T-helper 17 cell (primary cell): ENCODE measurements around the gene PLCB2. TPM values are rescaled to one million over a fixed set of nuclear protein-coding genes. Genes with fewer than 3 reads are reported as not detected.

ENCODE experiments used
- ATAC-seq: fragments of 150-1000 bp; cut with Tn5 transposase; 2 replicates; pipeline ENCODE4 v1.10.0; 2021; ENCODE audit warnings: mild to moderate bottlenecking, moderate library complexity
- DNase-seq, 3 donors: peaks; one replicate each; pipeline versions ENCODE4 v3.0.0 to v3.0.0-alpha.2; 2020 to 2021
- H3K9me3 ChIP-seq: one replicate; pipeline ENCODE4 v1.7.0; 2013; ENCODE audit warnings: low read length, mild to moderate bottlenecking; ENCODE audit not compliant: control insufficient read depth, poor library complexity, severe bottlenecking
- H3K27ac Mint-ChIP-seq: one replicate; pipeline ENCODE4 v1.8.0; 2022; ENCODE audit warnings: mild to moderate bottlenecking, moderate library complexity, mixed read lengths
- H3K27me3 Mint-ChIP-seq: one replicate; pipeline ENCODE4 v1.8.0; 2022; ENCODE audit warnings: mixed read lengths
- H3K36me3 Mint-ChIP-seq: one replicate; pipeline ENCODE4 v1.8.0; 2022; ENCODE audit warnings: low read depth, mixed read lengths
- H3K4me1 Mint-ChIP-seq: one replicate; pipeline ENCODE4 v1.8.0; 2022; ENCODE audit warnings: mild to moderate bottlenecking, mixed read lengths
- H3K4me3 Mint-ChIP-seq: one replicate; pipeline ENCODE4 v1.8.0; 2022; ENCODE audit warnings: mild to moderate bottlenecking, moderate library complexity, mixed read lengths
- total RNA-seq, 4 donors: library from RNA in 2 of 4; stranded (reverse) in 2 of 4; gene quantifications; one replicate each; pipeline ENCODE4 v1.2.3 and lab custom pipeline; 2022 to 2026

PLCB2 gene
- total RNA-seq, 2 donors from 2014 or later, result 228 to 238 TPM

DNA sequence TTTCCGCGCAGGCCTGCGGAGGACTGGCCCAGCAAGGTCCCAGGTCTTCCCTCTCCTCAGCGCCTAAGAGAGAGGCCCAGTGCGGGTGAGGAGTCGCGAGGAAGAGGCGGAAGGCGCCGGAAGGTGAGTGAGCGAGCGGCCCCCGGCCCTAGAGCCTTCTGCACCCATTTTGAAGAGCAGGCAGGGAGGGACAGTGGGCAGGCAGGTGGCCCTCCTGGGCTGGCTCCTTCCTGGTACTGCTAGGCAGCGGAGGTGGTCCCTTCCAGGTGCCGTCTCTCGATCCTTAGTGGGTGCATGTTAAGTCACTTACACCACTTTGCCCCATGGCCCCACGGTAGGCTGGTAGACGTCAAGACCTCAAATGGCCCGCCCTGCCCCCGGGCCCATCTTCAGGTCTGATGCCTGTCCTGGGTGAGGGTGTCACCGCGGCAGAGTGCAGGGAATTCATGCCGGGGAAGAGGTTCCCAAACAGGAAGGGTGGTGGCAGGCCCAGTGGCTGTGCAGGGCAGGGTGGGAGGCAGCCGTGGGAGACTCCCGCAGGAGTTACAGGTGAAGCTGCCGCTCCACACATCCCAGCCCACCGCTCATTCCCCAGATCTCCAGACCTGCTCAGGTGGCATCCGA, 54.5 kb downstream of the PLCB2 start:
- Mint-ChIP-seq H3K27ac (no peak overlapping the region), H3K4me3 (peak overlapping the region; percentile 83), H3K4me1 (peaks cover 9% of the 10 kb centered on the region), H3K36me3 (no peaks in the 10 kb centered on the region), H3K27me3 (peaks cover 37% of the 10 kb centered on the region)
- no peak for DNase-seq
- H3K9me3 ChIP-seq, result no peaks in the 10 kb centered on the region
- peak; percentile 43 for ATAC-seq

DNA sequence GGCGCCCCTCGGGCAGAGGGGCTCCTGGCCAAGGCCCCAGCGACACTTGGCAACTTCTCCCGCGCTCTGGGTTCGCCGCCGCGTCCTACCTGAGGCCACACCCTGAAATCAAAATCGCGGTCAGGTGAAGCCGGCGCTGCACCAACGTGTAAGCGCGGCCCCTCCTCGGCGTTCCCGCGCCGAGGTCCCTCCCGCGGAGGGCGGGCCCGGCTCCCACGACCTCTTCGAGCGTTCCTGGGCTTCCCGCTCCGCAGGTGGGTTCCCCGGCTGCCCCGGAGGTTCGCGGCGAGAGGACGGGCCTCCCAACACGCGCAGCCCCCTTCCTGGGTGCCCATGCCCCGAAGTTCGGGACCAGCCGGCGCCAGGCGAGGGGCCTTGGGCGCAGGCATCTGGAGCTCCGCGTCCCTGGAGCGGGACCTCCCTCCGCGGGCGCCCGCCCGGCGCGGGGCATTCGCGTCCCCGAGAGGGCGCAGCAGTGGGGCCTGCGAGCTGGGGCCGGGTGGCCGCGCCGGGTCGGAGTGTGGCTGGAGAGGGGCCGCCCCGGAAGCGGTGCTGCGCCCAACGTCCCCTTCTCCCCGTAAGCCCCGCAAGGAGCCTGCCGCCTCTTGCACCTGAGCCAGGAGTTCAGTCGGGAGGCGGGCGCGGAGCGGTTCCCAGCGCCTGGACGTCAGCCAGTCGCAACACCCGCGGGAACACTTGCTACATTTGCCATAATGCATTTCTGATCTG, 55.1 kb downstream of the PLCB2 start:
- peak overlapping the region; percentile 83 for H3K4me3 Mint-ChIP-seq
- peaks cover 9% of the 10 kb centered on the region for H3K4me1 Mint-ChIP-seq
- no peak for DNase-seq
- H3K27me3 Mint-ChIP-seq, result peaks cover 35% of the 10 kb centered on the region
- no peak overlapping the region for H3K27ac Mint-ChIP-seq
- H3K9me3 ChIP-seq, result no peaks in the 10 kb centered on the region
- peak; percentile 59 for ATAC-seq
- H3K36me3 Mint-ChIP-seq, result no peaks in the 10 kb centered on the region

DNA sequence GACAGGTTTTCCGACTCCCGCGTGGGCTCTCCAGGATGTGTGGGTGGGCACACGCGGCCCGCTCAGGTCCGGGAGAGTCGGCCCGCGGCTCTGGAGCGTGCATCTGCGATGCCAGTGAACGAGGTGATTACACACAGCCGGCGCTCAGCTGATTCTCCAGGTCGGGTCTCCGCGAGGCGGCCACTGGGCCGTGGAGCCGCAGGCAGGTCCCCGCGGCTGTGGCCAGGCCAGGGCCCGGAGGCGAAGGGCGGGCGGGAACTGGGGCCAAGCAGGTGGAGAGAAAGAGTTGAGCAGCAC, 55.6 kb downstream of the PLCB2 start:
- H3K4me3 Mint-ChIP-seq, result peak overlapping the region; percentile 58
- H3K27me3 Mint-ChIP-seq, result peaks cover 35% of the 10 kb centered on the region
- ATAC-seq, result no peak
- no peak overlapping the region for H3K27ac Mint-ChIP-seq
- DNase-seq, result no peak
- H3K4me1 Mint-ChIP-seq, result peaks cover 9% of the 10 kb centered on the region
- no peaks in the 10 kb centered on the region for H3K9me3 ChIP-seq
- no peaks in the 10 kb centered on the region for H3K36me3 Mint-ChIP-seq

DNA sequence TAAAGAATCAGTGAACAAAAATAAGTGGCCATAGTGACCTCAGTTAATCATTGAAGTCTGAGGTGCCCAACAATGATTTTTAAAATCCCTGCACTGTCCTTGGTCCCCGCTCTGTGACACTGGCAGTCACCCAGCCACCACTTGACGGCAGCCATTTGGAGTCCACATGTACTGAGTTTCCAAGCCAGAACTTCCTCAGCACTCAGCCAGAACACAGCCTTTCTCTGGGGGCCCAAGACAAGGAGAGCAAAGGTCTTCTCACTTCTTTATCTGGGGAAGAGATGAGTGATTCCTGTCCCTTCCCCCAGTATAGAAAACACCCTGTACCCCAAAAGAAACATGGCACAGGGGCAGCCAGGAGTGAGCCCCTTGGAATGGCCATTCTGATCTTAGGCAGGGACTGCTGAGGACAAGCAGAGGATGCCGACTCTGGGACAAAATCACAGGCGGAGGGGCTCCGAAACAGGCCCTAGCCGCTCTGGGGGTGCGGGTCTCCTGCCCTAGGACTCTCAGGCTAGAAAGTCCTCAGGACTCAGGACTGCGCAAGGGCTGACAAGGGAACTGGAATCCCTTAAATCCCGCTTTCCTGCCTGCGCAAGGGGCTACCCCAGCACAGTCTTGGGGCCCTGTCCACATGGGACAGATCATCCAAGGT, 56.1 kb downstream of the PLCB2 start:
- H3K27ac Mint-ChIP-seq, result no peak overlapping the region
- peak overlapping the region; percentile 58 for H3K4me3 Mint-ChIP-seq
- ATAC-seq, result no peak
- H3K27me3 Mint-ChIP-seq, result peaks cover 35% of the 10 kb centered on the region
- no peaks in the 10 kb centered on the region for H3K36me3 Mint-ChIP-seq
- peaks cover 9% of the 10 kb centered on the region for H3K4me1 Mint-ChIP-seq
- DNase-seq, result no peak
- no peaks in the 10 kb centered on the region for H3K9me3 ChIP-seq

DNA sequence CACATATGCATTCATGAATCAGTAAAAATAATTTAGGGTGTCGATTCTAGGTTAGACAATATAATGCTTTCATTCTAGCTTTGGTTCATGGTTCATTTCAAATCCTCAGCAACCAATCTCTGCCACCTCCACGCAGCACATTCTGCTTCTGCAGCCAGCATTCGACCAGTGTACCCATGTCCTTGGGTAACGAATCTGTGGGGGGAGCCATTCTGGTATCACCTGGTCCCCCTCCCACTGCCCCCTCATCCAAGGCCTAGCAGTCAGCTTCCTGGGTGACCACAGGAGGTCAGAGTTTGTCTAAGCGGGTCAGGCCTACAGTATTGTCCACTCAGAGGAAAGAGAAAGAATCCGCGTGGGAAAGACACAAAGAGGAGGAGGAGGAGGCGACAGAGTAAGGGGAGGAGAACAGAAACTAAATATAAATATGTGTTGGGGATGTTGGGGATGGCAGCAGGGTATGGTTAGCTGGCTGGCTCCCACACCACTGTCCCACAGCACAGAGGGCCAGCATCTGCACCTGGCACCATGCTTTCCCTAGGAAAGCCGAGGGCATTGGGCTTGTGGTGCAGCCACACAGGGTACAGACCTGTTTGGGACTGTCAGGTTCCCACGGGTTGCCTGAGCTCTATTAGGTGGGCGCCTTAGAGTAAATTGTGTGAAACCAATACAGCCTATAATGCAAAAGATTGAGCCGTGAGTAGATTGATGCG, 56.8 kb downstream of the PLCB2 start:
- Mint-ChIP-seq H3K4me3 (peak overlapping the region; percentile 58), H3K27ac (no peak overlapping the region), H3K27me3 (peaks cover 35% of the 10 kb centered on the region), H3K36me3 (no peaks in the 10 kb centered on the region), H3K4me1 (peaks cover 9% of the 10 kb centered on the region)
- ATAC-seq (no peak), DNase-seq (no peak)
- no peaks in the 10 kb centered on the region for H3K9me3 ChIP-seq

DNA sequence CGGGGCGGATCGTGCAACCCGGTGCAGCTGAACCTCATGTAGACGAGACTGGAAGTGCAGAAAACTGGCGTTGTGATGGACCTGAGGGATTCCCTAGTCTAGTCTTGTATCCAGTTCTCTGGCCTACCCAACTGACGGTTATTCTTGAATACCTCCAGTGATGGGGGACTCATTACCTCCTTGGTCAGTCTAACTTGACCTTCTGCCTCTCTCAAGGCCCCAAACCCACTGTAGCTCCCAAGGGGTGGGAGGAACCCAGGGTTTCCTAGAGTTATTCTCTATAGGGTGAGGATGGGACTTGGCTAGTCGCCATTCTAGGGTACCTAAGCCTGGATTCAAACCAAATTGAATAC, 57.5 kb downstream of the PLCB2 start:
- Mint-ChIP-seq H3K4me1 (peaks cover 9% of the 10 kb centered on the region), H3K27me3 (peaks cover 31% of the 10 kb centered on the region), H3K27ac (no peak overlapping the region), H3K36me3 (no peaks in the 10 kb centered on the region), H3K4me3 (no peak overlapping the region)
- no peaks in the 10 kb centered on the region for H3K9me3 ChIP-seq
- ATAC-seq (no peak), DNase-seq (no peak)

DNA sequence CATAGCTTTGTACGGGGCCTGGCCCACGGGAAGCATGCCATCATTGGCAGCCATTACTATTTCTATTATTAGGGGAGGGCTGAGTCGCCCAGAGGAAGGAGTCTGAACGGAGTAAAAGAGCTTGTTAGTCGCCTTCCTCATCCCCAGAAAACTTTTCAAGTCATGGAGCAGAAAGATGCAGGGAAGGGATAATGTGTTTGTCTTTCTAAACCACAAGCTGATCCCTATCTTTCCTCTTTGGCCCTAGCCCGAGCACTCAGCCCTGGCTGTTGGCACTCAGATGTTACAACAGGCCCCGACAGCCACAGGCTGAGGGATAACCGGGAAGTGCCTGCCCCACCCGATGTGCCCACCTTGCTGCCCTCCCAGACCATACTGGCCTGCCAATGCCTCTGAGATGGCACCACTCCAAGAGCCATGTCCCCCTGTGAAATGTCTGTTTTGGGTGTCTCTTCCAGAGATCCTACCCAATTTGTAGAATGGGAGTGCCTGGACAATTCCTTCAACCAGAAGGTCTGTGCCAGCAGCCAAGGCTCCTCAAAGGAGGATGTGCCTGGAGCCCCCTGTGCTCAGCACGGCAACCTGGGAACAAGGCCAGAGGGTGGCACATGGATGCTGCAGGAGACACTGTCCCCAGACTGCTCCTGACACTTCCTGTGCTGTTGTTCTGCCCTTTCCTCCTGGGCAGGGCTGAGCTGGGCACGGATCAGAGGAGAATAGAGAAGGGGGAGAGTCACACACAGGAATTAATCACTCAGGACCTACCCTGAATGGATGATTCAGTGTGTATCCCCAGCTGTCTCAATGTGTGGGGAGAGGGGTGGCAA, 58.0 kb downstream of the PLCB2 start:
- Mint-ChIP-seq H3K27ac (no peak overlapping the region), H3K4me3 (no peak overlapping the region), H3K36me3 (no peaks in the 10 kb centered on the region), H3K27me3 (peaks cover 25% of the 10 kb centered on the region), H3K4me1 (peaks cover 9% of the 10 kb centered on the region)
- DNase-seq (no peak), ATAC-seq (no peak)
- H3K9me3 ChIP-seq, result no peaks in the 10 kb centered on the region

DNA sequence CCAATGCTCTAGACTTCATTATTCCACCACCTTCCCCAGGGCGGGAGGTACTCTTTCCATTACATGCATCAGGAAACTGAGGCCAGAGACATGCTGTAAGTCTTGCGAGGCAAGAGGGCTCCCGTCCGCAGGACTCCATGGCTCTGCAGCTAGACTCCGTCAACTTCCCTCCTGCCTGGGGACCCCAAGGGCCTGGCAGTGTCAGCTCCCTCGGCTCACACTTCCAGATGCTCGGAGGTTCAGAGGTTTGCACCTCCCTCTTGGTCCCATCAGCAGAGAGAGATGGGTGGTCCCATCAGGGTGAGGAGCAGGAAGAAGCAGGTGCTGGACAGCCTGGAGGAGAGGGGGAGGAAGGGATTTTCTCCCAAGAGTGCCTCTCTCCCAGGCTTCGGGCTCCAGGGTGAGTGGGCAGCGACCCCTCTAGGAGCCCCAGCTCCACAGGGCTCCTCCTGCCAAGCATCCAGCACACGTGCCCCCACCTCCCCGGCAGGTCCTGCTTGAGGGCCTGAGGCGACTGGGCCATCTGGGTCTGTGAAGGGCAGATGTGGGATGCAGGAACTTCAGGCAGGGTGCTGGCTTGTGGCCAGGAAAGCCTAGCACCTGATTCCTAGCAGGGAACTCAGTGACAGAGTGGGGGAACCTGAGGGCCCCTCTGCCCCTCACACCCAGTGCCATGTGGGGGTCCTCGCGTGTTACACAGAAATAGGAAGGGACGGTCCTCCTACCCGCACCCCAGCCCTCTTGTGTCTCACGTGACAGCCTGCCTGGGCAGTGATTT, 59.5 kb downstream of the PLCB2 start:
- no peaks in the 10 kb centered on the region for H3K9me3 ChIP-seq
- H3K27me3 Mint-ChIP-seq, result peaks cover 12% of the 10 kb centered on the region
- no peak overlapping the region for H3K27ac Mint-ChIP-seq
- DNase-seq (no peak), ATAC-seq (no peak)
- peaks cover 3% of the 10 kb centered on the region for H3K4me1 Mint-ChIP-seq
- H3K4me3 Mint-ChIP-seq, result no peak overlapping the region
- no peaks in the 10 kb centered on the region for H3K36me3 Mint-ChIP-seq

DNA sequence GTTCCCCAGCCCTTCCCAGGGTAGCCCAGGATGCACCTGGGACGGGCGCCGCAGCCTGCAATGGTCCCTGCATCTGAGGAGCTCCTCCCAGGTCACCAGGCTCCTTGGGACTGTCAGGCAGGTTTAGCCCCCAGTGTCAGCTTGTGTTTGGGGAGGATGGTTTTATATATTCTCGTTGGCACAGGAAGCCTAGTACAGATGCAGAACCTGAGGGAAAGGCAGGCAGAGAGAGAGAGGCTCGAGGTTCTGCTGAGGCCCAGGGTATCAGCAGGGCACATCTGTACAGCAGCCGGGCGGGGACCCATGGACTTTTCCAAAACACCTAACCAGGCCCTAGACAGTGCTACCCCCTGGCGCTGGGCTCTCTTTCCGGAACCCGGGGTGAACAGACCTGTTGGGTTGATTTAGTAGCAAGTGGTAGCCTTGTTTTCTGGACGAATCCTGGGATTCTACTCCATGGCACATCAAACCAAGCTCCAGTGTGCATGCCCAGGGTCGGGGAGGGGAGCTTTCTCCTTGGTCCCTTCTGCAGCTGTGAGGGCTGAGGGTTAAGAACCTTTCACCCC, 60.2 kb downstream of the PLCB2 start:
- H3K4me3 Mint-ChIP-seq, result no peak overlapping the region
- H3K27ac Mint-ChIP-seq, result no peak overlapping the region
- DNase-seq, result no peak
- H3K36me3 Mint-ChIP-seq, result no peaks in the 10 kb centered on the region
- no peaks in the 10 kb centered on the region for H3K9me3 ChIP-seq
- H3K27me3 Mint-ChIP-seq, result peaks cover 14% of the 10 kb centered on the region
- H3K4me1 Mint-ChIP-seq, result no peaks in the 10 kb centered on the region
- no peak for ATAC-seq

DNA sequence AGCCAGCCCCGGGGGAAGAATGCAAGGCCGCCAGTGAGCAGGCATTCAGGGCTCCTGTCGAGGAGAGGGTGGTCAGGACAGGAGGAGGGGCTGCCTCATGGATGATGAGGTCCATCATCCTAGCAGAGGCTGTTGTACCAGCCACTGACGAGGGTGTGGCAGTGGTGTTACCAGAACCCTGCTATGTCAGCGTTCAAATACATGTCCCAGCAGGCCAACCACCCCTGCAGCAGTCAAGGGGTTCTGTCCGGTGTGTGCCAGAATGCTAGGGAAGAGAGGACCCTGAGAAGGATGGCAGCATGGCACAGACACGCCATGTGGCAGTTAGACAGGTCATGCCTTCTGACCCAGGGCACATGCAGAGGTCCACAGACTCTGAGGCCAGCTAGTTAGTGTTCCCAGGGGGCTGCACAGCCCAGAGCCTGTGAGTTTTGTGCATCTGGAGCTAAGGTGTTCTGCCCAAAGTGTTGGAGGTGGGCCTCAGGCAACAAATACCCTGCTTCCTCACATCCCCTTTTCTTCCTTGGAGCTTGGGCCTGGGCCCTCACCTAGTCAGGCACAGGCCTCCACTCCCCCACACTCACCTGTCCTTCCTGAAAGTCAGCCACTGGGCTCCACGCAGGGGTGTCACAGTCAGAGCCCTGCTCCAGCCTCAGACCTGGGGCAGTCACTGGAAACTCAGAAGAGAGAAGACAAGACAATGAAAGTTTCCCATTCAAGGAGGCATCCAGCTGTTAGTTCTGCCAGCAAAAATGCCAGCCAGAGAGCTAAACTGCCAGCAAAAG, 61.0 kb downstream of the PLCB2 start:
- Mint-ChIP-seq H3K4me1 (no peaks in the 10 kb centered on the region), H3K27me3 (peaks cover 14% of the 10 kb centered on the region), H3K27ac (no peak overlapping the region), H3K4me3 (no peak overlapping the region), H3K36me3 (no peaks in the 10 kb centered on the region)
- H3K9me3 ChIP-seq, result no peaks in the 10 kb centered on the region
- ATAC-seq, result no peak
- DNase-seq, result no peak

DNA sequence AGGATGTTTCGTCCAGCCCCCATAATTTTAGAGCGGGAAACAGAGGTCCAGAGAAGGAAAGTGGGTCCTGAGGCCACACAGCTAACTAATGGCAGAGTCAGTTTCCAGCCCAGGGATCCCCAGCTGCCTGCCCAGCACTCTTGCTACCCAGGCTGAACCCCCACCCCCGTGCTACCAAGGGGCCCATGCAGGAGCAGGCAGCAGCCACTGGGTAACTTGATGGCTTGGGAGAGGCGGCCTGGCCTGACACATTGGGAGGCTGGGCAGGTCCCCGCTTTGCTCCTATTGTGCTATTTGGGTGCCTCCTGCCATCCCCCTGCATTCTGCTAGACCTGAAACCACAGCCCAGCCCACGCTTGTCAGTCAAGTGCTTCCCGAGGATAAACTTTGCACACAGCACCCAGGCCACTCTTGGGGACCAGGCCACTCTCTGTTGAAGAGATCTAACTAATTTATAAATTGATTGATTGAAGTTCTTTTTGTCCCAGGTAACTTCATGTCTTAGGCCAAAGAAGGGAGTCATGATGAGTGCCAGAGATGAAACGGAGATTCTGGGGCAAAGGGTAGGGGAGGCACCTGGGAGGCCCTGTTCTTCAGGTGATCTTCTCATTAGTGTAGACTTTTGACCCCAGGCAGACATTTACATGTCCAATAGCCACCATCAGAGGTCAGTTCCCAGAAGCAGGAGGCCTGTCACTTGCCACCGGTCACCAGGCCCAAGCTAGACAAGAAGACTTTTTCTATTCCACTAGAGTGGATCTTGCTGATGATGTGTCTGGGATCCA, 61.9 kb downstream of the PLCB2 start:
- DNase-seq (no peak), ATAC-seq (no peak)
- Mint-ChIP-seq H3K4me1 (no peaks in the 10 kb centered on the region), H3K27ac (no peak overlapping the region), H3K36me3 (no peaks in the 10 kb centered on the region), H3K4me3 (no peak overlapping the region), H3K27me3 (peaks cover 8% of the 10 kb centered on the region)
- no peaks in the 10 kb centered on the region for H3K9me3 ChIP-seq
